ENCODE data around the gene ITCH. TPM values are rescaled to one million over a fixed set of nuclear protein-coding genes. Genes with fewer than 3 reads are reported as not detected.

The ITCH gene
- total RNA-seq, 2 experiments from 2014 or later, result 44.2 to 47.0 TPM

GRCh38 chr20:34507702-34508413 lies 144.8 kb downstream of the ITCH start:
- peaks cover 65% of the 10 kb centered on the region for H3K36me3 Mint-ChIP-seq (ENCODE audit: low read depth)
- no peak for TF ChIP-seq CTCF (IDR thresholded peaks at IDR 0.05)

GRCh38 chr20:34510575-34510974 lies 147.5 kb downstream of the ITCH start:
- Mint-ChIP-seq H3K27ac (no peak overlapping the region), H3K4me3 (no peak overlapping the region), H3K4me1 (ENCODE audit: low read depth) (peaks cover 28% of the 10 kb centered on the region), H3K27me3 (no peaks in the 10 kb centered on the region), H3K36me3 (ENCODE audit: low read depth) (peaks cover 50% of the 10 kb centered on the region), H3K9me3 (no peaks in the 10 kb centered on the region)
- Histone ChIP-seq H3K4me1 (ENCODE audit: insufficient read depth, low read length) (peaks cover 10% of the 10 kb centered on the region), H3K27ac (ENCODE audit: low read depth in 1 of 2, low read length in 2 of 2) (no peak overlapping the region), H3K27me3 (ENCODE audit: control insufficient read depth in 1 of 2, insufficient read depth in 2 of 2, low read length in 2 of 2) (no peaks in the 10 kb centered on the region), H3K36me3 (ENCODE audit: insufficient read depth, low read length) (peaks cover 42% of the 10 kb centered on the region), H3K4me3 (ENCODE audit: low read length) (no peak overlapping the region), H3K9me3 (ENCODE audit: control insufficient read depth in 1 of 2, insufficient read depth in 1 of 2, low read length in 2 of 2) (no peaks in the 10 kb centered on the region)
- ChIA-PET CTCF (no interaction called here), POLR2A (no interaction called here)
- intact Hi-C loops (cut with DNase I, micrococcal nuclease), result loop anchor here (10.0 kb wide), 2 partner anchors 364 to 396 kb away; partner anchors contain the start of genes EIF2S2 (in 2 of the 2), ACSS2 (in 1 of the 2) and GGT7 (in 1 of the 2)
- ATAC-seq (ENCODE audit: poor library complexity) (no peak), DNase-seq (no peak)
- TF ChIP-seq CTCF (IDR thresholded peaks at IDR 0.05), result no peak

More at GRCh38 chr20:34507702-34508413, 144.8 kb downstream of the ITCH start:
- ChIA-PET CTCF (no interaction called here), POLR2A (no interaction called here)
- ATAC-seq (ENCODE audit: poor library complexity), result no peak
- H3K4me1 ChIP-seq (ENCODE audit: insufficient read depth, low read length), result no peaks in the 10 kb centered on the region
- peaks cover 10% of the 10 kb centered on the region for H3K4me1 Mint-ChIP-seq (ENCODE audit: low read depth)
- no peaks in the 10 kb centered on the region for H3K27me3 Mint-ChIP-seq
- no peak for DNase-seq
- H3K27ac ChIP-seq (ENCODE audit: low read depth in 1 of 2, low read length in 2 of 2), result no peak overlapping the region
- no peak overlapping the region for H3K27ac Mint-ChIP-seq
- H3K4me3 Mint-ChIP-seq, result no peak overlapping the region
- no peak overlapping the region for H3K4me3 ChIP-seq (ENCODE audit: low read length)
- H3K36me3 ChIP-seq (ENCODE audit: insufficient read depth, low read length), result peaks cover 53% of the 10 kb centered on the region
- no peaks in the 10 kb centered on the region for H3K27me3 ChIP-seq (ENCODE audit: control insufficient read depth in 1 of 2, insufficient read depth in 2 of 2, low read length in 2 of 2)
- H3K9me3 Mint-ChIP-seq, result no peaks in the 10 kb centered on the region
- intact Hi-C loops (cut with DNase I, micrococcal nuclease), result no loop called here
- no peaks in the 10 kb centered on the region for H3K9me3 ChIP-seq (ENCODE audit: control insufficient read depth in 1 of 2, insufficient read depth in 1 of 2, low read length in 2 of 2)

GRCh38 chr20:34511891-34512265 lies 148.8 kb downstream of the ITCH start:
- Mint-ChIP-seq H3K36me3 (ENCODE audit: low read depth) (peaks cover 54% of the 10 kb centered on the region), H3K9me3 (no peaks in the 10 kb centered on the region), H3K27ac (peak overlapping the region; percentile 80), H3K27me3 (no peaks in the 10 kb centered on the region), H3K4me3 (peak overlapping the region; percentile 45), H3K4me1 (ENCODE audit: low read depth) (peaks cover 36% of the 10 kb centered on the region)
- Histone ChIP-seq H3K4me1 (ENCODE audit: insufficient read depth, low read length) (peaks cover 15% of the 10 kb centered on the region), H3K27me3 (ENCODE audit: control insufficient read depth in 1 of 2, insufficient read depth in 2 of 2, low read length in 2 of 2) (no peaks in the 10 kb centered on the region), H3K36me3 (ENCODE audit: insufficient read depth, low read length) (peaks cover 29% of the 10 kb centered on the region), H3K27ac (ENCODE audit: low read depth in 1 of 2, low read length in 2 of 2) (no peak overlapping the region), H3K4me3 (ENCODE audit: low read length) (no peak overlapping the region), H3K9me3 (ENCODE audit: control insufficient read depth in 1 of 2, insufficient read depth in 1 of 2, low read length in 2 of 2) (no peaks in the 10 kb centered on the region)
- TF ChIP-seq CTCF (IDR thresholded peaks at IDR 0.05), result no peak
- POLR2A ChIA-PET, result interaction anchor here (1.2 kb wide), 1 partner anchor 149 kb away, joined by 3 read pairs; the partner anchor contains the start of gene ITCH
- DNase-seq (no peak), ATAC-seq (ENCODE audit: poor library complexity) (no peak)
- CTCF ChIA-PET, result no interaction called here
- intact Hi-C loops (cut with DNase I, micrococcal nuclease), result loop anchor here (10.0 kb wide), 2 partner anchors 363 to 397 kb away; partner anchors contain the start of genes EIF2S2 (in 2 of the 2), ACSS2 (in 1 of the 2) and GGT7 (in 1 of the 2)
